LNCAP (cell line): ENCODE data around the gene KCNQ5.

Experiments used
- TF ChIP-seq, protein P1 (sequence below): fragments of 450-650 bp; IDR thresholded peaks from 2 replicates; pipeline ENCODE4 v1.5.1; 2017; ENCODE audit warnings: mild to moderate bottlenecking

The KCNQ5 gene

DNA sequence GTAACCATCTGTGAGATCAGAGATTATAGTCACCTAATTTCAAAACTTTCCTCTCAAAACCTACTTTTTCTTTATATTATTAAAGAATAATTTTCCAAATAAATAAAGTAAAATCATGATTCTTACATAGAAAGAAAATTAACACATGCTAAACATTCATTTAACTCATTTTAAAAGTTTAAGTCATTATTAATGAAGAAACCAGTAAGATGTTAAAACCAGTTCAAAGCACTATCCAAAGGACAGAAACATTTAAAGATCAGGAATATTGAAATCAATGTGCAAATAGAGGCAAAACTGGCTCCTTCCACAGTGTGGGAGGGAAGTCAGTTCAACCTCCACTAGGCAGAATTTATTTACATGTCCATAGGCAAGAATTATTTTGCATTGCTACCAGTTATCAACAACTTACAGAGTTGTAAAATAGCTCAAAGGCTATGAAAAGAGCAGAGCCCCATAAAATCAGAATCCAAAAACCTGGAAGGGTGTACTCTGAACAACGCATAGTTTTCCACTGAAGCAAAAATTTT is 456.5 kb downstream of the KCNQ5 start:
- TF ChIP-seq, protein P1, sequence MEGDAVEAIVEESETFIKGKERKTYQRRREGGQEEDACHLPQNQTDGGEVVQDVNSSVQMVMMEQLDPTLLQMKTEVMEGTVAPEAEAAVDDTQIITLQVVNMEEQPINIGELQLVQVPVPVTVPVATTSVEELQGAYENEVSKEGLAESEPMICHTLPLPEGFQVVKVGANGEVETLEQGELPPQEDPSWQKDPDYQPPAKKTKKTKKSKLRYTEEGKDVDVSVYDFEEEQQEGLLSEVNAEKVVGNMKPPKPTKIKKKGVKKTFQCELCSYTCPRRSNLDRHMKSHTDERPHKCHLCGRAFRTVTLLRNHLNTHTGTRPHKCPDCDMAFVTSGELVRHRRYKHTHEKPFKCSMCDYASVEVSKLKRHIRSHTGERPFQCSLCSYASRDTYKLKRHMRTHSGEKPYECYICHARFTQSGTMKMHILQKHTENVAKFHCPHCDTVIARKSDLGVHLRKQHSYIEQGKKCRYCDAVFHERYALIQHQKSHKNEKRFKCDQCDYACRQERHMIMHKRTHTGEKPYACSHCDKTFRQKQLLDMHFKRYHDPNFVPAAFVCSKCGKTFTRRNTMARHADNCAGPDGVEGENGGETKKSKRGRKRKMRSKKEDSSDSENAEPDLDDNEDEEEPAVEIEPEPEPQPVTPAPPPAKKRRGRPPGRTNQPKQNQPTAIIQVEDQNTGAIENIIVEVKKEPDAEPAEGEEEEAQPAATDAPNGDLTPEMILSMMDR = no peak

DNA sequence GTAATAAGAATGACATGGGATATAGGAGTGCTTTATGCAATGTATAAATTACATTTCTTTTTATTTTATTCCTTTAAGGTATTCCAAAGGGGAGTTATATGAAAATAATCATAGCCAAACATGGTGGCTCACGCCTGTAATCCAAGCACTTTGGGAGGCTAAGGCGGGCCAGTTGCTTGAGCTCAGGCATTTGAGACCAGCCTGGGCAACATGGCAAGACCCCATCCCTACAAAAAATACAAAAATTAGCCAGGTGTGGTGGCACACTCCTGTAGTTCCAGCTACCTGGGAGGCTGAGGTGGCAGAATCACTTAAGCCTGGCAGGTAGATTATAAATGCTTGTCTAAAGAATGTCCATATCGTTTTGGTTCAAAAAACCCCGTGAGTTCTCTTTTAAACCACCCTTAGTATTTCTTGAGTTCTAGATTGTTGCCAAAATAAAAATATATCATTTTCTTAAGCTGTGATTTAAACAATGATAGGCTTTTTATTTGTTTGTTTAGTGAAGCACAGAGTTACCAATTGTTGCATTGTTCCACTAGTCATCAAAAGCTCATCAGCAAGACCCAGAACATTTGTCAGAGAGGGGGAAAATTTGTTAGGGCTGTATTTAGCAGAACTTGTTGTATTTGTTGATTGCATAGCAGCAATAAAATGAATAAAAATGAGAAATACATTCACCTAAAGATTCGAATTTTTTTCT is 457.2 kb downstream of the KCNQ5 start:
- TF ChIP-seq, protein P1 = no peak

DNA sequence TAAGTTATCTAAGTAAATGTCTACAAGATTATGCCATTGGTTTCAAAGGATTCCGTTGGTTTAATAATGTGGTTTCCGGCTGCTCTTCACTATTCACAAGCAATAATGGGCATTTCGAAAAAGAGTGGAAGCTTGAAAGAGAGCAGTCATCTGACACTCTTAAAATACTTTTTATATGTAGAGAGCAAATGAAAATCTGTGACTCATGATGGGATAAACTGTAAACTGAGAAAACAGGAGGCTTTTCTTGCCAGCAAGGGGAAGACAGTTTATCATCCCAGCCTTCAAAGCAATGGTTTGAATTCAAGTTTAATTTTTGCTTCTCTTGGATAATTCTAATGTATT is 457.7 kb downstream of the KCNQ5 start:
- TF ChIP-seq, protein P1 = no peak

DNA sequence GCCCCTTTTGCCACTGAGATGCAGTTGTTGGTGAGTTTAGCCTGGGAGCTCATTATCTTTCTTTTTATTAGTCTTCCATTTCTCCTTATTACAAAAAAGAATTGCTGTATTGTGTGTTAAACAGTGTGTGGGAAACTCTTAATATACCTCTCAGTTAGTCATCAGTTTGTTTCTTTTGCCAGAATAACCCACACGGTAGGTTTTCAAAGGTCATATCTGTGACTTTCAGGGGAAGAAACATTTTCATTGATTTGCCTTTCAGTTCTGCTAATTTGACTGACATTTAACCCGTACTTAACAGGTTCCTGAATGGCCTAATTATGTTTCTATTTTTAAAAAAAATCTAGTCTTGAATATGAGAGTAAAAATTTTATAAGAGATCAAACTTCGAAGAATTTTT is 458.1 kb downstream of the KCNQ5 start:
- TF ChIP-seq, protein P1 = no peak

DNA sequence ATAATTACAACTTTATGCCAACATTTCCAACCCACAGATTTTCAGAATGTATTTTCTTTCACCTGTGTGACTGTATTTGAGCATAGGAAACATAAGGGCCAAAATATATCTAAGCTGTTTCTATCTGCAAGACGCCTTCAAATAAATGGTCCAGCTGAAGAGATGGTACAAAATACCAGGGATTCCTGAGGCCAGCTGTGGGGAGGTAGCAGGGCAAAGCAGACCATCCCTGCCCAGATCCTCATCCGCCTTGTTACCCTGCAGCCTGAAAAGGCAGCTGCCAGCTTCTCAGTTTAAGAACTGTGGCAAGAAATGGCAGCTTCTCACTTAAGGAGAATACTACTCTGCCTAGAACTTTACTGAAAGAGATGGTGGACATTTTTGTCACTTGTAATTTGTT is 460.1 kb downstream of the KCNQ5 start:
- TF ChIP-seq, protein P1 = no peak

DNA sequence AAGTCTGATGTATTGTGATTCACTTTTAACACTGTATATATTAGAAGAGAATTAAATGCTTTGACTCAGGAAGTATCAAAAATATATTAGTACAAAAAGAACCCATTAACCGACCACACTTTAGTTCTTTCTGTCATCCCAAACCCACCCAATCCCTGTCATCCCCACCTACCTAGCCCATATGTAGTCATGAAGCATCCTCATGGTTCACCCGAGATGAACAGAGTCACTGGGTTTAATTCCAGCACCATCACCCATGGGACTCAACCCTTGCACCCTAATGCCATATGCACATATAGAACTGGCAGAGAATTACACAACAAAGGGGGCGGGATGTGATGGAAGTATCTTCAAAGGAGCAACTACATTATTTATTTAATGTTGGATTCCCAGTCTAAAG is 462.0 kb downstream of the KCNQ5 start:
- TF ChIP-seq, protein P1 = no peak

DNA sequence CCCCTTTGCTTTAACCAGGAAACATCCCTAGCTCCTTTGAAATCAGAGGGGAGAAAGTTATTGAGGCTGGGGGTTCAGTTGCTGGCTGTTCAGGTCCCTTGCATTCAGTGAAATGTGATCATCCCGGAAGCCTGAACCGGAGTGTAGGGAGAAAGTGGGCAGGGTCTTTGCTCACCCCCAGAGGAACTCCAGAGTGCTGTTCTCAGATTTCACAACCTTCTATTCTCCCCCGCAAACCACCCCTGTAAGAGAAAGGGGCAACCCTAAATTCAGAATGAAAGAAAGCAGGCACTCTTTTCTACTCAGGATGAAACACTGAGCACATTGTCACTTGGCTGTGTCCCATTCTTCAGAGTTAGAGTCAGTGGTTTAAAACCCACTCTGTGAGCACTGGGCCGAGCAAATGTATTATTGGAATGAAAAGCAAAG is 463.6 kb downstream of the KCNQ5 start:
- TF ChIP-seq, protein P1 = no peak

DNA sequence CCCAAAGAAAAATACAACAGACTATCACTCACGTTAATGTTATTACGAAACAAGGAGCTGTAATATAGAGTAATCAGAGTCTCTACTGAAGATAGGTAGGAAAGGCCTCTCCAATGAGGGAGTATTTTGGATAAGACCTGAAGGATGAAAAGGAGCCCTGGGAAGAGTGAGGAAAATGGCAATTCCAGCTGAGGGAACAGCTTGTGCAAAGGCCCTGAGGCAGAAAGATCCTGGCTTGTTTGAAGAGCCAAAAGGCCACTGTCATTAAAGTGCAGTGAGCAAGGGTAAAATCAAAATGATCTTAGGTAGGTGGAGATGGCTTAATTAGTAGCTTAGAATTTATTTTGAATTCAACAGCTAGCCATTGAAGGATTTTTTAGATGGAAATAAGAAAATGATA is 464.9 kb downstream of the KCNQ5 start:
- TF ChIP-seq, protein P1 = no peak
